HFFc6 (cell line): ENCODE data around the gene TCHP. TPM values are rescaled to one million over a fixed set of nuclear protein-coding genes. Genes with fewer than 3 reads are reported as not detected.
A peak's percentile ranks its signal among the peaks of the same experiment; 100 is the strongest.

Source experiments
- DNase-seq: peaks from one replicate; pipeline ENCODE4 v3.0.0-alpha.2; 2018
- H3K27ac Mint-ChIP-seq: 2 replicates; pipeline ENCODE4 v1.8.0; 2020; ENCODE audit warnings: mild to moderate bottlenecking, mixed read lengths
- H3K27me3 Mint-ChIP-seq: 2 replicates; pipeline ENCODE4 v1.8.0; 2021; ENCODE audit warnings: mild to moderate bottlenecking, moderate library complexity, mixed read lengths; ENCODE audit not compliant: insufficient read depth
- H3K36me3 Mint-ChIP-seq: 2 replicates; pipeline ENCODE4 v1.8.0; 2021; ENCODE audit warnings: low read depth, mixed read lengths
- H3K4me1 Mint-ChIP-seq: 2 replicates; pipeline ENCODE4 v1.8.0; 2020; ENCODE audit warnings: low read depth, mixed read lengths
- H3K4me3 Mint-ChIP-seq: 2 replicates; pipeline ENCODE4 v1.8.0; 2020; ENCODE audit warnings: mild to moderate bottlenecking, moderate library complexity, mixed read lengths
- H3K9me3 Mint-ChIP-seq: 2 replicates; pipeline ENCODE4 v1.8.0; 2020; ENCODE audit warnings: mild to moderate bottlenecking, mixed read lengths
- total RNA-seq, 6 experiments: library from RNA; stranded (reverse); fragmentation: NEBNext Ultra II Directional; extraction: Animal tissue kit (Norgen Biotek cat#: 25700); gene quantifications; 2 replicates in 1 of 6; 3 replicates in 5 of 6; pipeline ENCODE4 v1.2.3, GENCODE V29; 2021
- TF ChIP-seq, protein P1 (sequence below): fragments of 200-600 bp; sonication (generic); IDR thresholded peaks from 2 replicates; pipeline ENCODE4 v1.5.0; 2021; ENCODE audit warnings: antibody characterized with exemption, mild to moderate bottlenecking

The TCHP gene
- total RNA-seq, 6 experiments from 2014 or later = 15.0 to 21.0 (median 18.2) TPM

DNA sequence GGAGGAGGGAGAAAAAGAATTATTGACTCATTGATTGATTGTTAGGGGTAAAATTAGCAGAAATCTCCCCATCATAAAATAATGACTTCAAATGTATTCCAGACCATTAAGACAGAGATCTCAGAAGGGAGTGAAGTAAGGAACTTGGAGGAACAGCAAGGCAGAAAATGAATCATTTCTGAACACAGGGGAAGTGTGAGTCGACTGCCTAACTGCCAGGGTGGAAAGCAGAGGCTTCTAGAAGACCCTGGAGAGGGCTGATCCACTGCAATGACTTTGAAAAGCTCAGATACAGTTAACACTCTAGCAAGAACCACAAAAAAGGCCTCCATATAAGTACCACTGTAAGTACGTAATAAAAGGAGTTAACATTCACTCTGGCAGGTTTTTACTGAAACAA lies 29.4 kb upstream of the TCHP start:
- no peak overlapping the region for H3K4me3 Mint-ChIP-seq
- peak; percentile 33 for DNase-seq
- peaks cover 11% of the 10 kb centered on the region for H3K36me3 Mint-ChIP-seq
- H3K27me3 Mint-ChIP-seq = peaks cover 1% of the 10 kb centered on the region
- peak overlapping the region; percentile 82 for H3K27ac Mint-ChIP-seq
- peaks cover 50% of the 10 kb centered on the region for H3K4me1 Mint-ChIP-seq
- TF ChIP-seq, protein P1, sequence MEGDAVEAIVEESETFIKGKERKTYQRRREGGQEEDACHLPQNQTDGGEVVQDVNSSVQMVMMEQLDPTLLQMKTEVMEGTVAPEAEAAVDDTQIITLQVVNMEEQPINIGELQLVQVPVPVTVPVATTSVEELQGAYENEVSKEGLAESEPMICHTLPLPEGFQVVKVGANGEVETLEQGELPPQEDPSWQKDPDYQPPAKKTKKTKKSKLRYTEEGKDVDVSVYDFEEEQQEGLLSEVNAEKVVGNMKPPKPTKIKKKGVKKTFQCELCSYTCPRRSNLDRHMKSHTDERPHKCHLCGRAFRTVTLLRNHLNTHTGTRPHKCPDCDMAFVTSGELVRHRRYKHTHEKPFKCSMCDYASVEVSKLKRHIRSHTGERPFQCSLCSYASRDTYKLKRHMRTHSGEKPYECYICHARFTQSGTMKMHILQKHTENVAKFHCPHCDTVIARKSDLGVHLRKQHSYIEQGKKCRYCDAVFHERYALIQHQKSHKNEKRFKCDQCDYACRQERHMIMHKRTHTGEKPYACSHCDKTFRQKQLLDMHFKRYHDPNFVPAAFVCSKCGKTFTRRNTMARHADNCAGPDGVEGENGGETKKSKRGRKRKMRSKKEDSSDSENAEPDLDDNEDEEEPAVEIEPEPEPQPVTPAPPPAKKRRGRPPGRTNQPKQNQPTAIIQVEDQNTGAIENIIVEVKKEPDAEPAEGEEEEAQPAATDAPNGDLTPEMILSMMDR = no peak
- H3K9me3 Mint-ChIP-seq = no peaks in the 10 kb centered on the region

DNA sequence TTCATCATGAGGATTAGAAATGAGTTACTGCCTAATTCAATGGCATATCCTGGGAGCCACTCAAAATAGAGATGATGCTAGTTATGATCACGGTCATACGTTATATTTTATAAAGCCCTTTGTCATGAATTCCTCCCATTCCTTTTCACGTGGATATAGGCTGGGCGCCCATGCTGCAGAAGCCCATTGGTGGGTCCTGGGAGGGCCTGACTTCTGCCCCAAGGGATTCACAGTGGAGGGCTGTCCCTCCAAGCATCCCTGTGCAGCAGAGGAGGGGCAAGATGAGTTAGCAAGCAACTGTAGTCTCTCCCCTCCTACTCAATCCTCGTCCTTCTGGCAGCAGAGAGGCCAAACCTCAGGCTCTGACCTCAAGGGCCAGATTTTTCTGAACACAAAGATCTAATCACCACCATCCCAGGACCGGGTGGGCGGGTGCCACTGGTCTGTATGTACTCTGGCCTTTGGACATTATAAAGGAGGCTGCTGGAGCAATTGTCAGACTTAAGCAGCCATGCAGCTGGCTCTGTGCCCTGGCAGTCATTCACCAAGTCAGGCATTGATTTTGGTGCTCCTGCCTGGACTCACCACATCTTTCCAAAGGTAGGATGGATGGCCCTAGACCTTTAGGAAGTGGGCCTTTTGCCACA lies 28.3 kb upstream of the TCHP start:
- TF ChIP-seq, protein P1 = no peak
- peaks cover 11% of the 10 kb centered on the region for H3K36me3 Mint-ChIP-seq
- DNase-seq = no peak
- 0 out of 2 replicates have a peak overlapping the region, but pooled peaks have one; percentile 28 for H3K4me3 Mint-ChIP-seq
- H3K27ac Mint-ChIP-seq = peak overlapping the region; percentile 71
- H3K27me3 Mint-ChIP-seq = peaks cover 1% of the 10 kb centered on the region
- H3K4me1 Mint-ChIP-seq = peaks cover 57% of the 10 kb centered on the region
- H3K9me3 Mint-ChIP-seq = no peaks in the 10 kb centered on the region

DNA sequence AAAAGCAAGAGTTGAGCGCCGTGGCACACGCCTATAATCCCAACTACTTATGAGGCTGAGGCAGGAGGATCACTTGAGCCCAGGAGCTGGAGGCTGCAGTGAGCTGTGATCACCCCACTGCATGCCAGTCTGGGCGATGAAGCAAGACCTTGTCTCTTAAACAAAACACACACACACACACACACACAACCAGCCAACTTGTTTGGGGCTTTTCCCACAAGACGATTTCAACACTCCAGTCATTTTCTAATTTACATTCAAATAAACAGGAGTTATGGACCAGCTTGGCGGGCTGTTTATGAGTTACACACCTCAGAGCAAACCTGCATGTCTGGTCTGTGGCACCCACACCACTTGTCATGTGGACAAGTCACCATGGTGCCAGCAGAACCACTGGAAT lies 26.4 kb upstream of the TCHP start:
- Mint-ChIP-seq H3K4me3 (no peak overlapping the region), H3K27ac (peak overlapping the region; percentile 31; the same call in 1 of the 2 replicates), H3K4me1 (peaks cover 70% of the 10 kb centered on the region), H3K36me3 (peaks cover 11% of the 10 kb centered on the region), H3K9me3 (no peaks in the 10 kb centered on the region), H3K27me3 (peaks cover 1% of the 10 kb centered on the region)
- TF ChIP-seq, protein P1 = no peak
- no peak for DNase-seq

DNA sequence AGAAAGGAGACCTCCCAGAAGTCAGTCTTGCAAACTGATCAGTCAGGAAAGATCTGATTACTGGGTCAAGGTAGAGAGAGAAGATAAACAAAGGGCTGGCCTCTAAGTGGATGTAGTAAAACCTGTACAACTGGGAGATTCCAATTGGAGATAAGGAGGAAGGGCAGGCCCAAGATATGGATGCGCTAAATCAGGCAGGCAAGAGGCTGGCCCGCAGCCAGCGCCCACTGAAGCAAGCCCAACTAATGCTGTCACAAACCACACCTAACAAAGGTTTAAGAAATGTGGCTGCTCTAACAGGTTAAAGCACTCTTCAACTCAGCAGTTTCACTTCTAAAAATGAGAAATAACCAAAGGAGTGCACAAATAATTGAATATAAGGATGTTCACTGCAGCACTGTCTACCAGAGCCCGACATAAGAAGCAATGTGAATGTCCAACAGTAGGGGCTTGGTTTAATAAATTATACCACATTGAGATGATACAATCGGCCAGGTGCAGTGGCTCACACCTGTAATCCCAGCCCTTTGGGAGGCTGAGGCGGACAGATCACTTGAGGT lies 24.4 kb upstream of the TCHP start:
- Mint-ChIP-seq H3K36me3 (peaks cover 11% of the 10 kb centered on the region), H3K4me3 (no peak overlapping the region), H3K27ac (no peak overlapping the region), H3K9me3 (no peaks in the 10 kb centered on the region), H3K27me3 (peaks cover 1% of the 10 kb centered on the region; the same call in 1 of the 2 replicates), H3K4me1 (peaks cover 69% of the 10 kb centered on the region)
- TF ChIP-seq, protein P1 = no peak
- DNase-seq = no peak

DNA sequence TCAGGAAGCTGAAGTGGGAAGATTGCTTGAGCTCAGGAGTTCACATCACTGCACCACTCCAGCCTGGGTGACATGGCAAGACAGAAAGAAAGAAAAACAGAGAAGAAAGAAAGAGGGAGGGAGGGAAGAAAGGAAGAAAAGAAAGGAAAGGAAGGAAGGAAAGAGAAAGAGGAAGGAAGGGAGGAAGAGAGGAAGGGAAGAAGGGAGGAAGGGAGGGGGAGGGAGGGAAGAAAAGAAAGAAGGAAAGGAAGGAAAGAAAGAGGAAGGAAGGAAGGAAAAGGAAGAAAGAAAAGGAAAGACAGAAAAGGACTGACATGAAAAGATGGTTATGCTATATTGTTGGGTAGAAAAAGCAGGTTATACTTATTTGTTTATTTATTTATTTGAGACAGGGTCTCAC lies 23.7 kb upstream of the TCHP start:
- no peaks in the 10 kb centered on the region for H3K9me3 Mint-ChIP-seq
- peaks cover 69% of the 10 kb centered on the region for H3K4me1 Mint-ChIP-seq
- peaks cover 9% of the 10 kb centered on the region for H3K36me3 Mint-ChIP-seq
- TF ChIP-seq, protein P1 = no peak
- no peak for DNase-seq
- H3K27ac Mint-ChIP-seq = no peak overlapping the region
- H3K27me3 Mint-ChIP-seq = peaks cover under 1% of the 10 kb centered on the region; the same call in 1 of the 2 replicates
- H3K4me3 Mint-ChIP-seq = no peak overlapping the region
